Measurements from ENCODE around the gene MT1E.

- TF ChIP-seq CTCF (conservative IDR thresholded peaks at IDR 0.05; ENCODE audit: low read depth, low read length) (no peak), EZH2 (IDR thresholded peaks at IDR 0.05; ENCODE audit: low read length, unreplicated experiment) (no peak), EZH2phosphoT487 (IDR thresholded peaks at IDR 0.05; ENCODE audit: borderline replicate concordance, low read length) (no peak)
Measured at GRCh38 chr16:56610017-56610608, 15.5 kb upstream of the MT1E start.

Data from PC-3 (cell line).